Placental pericyte (primary cell): ENCODE data around the gene RNF224. TPM values are rescaled to one million over a fixed set of nuclear protein-coding genes. Genes with fewer than 3 reads are reported as not detected.

Experiments
- total RNA-seq: library from RNA; depleted of rRNA; stranded (reverse); fragments of >200 nt; gene quantifications from 2 replicates; pipeline ENCODE4 v1.2.3, GENCODE V29; 2012

RNF224 gene
- total RNA-seq, 1 donor, result not detected

Other genes starting within 250 kb of the RNF224 start
- 4.2 and 78.6 TPM in 2 replicates for gene PTGDS, start 250.0 kb upstream of the RNF224 start, total RNA-seq
- gene LCNL1, start 244.5 kb upstream of the RNF224 start, total RNA-seq, result 0.14 and 9.8 TPM in 2 replicates
- gene PAXX, start 235.1 kb upstream of the RNF224 start, total RNA-seq, result 12.0 and 13.9 TPM in 2 replicates
- 4.3 and 12.7 TPM in 2 replicates for gene CLIC3, start 230.9 kb upstream of the RNF224 start, total RNA-seq
- gene ABCA2, start 199.3 kb upstream of the RNF224 start, total RNA-seq, result 18.8 and 18.9 TPM in 2 replicates
- not detected in 2 replicates for gene FUT7, start 195.4 kb upstream of the RNF224 start, total RNA-seq
- 16.0 and 21.0 TPM in 2 replicates for gene NPDC1, start 181.3 kb upstream of the RNF224 start, total RNA-seq
- gene ENTPD2, start 173.4 kb upstream of the RNF224 start, total RNA-seq, result not detected in 2 replicates
- 0.22 and 15.9 TPM in 2 replicates for gene SAPCD2, start 156.9 kb upstream of the RNF224 start, total RNA-seq
- 28.2 and 29.1 TPM in 2 replicates for gene UAP1L1, start 150.0 kb upstream of the RNF224 start, total RNA-seq
- 68.1 and 103 TPM in 2 replicates for gene MAN1B1, start 140.5 kb upstream of the RNF224 start, total RNA-seq
- 58.1 and 86.7 TPM in 2 replicates for gene DPP7, start 112.8 kb upstream of the RNF224 start, total RNA-seq
- 0.29 TPM in 1 of 2 replicates, not detected in the other for gene GRIN1, start 88.3 kb upstream of the RNF224 start, total RNA-seq
- gene LRRC26, start 57.5 kb upstream of the RNF224 start, total RNA-seq, result not detected in 2 replicates
- gene TMEM210, start 55.4 kb upstream of the RNF224 start, total RNA-seq, result not detected in 2 replicates
- 30.4 and 32.4 TPM in 2 replicates for gene ANAPC2, start 38.9 kb upstream of the RNF224 start, total RNA-seq
- gene SSNA1, start 38.8 kb upstream of the RNF224 start, total RNA-seq, result 75.5 and 82.3 TPM in 2 replicates
- 9.9 and 14.9 TPM in 2 replicates for gene TPRN, start 26.8 kb upstream of the RNF224 start, total RNA-seq
- gene TMEM203, start 21.9 kb upstream of the RNF224 start, total RNA-seq, result 28.9 and 41.4 TPM in 2 replicates
- gene NDOR1, start 21.8 kb upstream of the RNF224 start, total RNA-seq, result 10.1 and 15.3 TPM in 2 replicates
- 0.22 and 0.43 TPM in 2 replicates for gene RNF208, start 5.3 kb upstream of the RNF224 start, total RNA-seq
- gene CYSRT1, start 2.3 kb upstream of the RNF224 start, total RNA-seq, result 0.14 and 0.66 TPM in 2 replicates
- not detected in 2 replicates for gene SLC34A3, start 3.4 kb downstream of the RNF224 start, total RNA-seq
- gene TUBB4B, start 13.8 kb downstream of the RNF224 start, total RNA-seq, result 93.4 and 509 TPM in 2 replicates
- not detected in 2 replicates for gene STPG3, start 23.8 kb downstream of the RNF224 start, total RNA-seq
- gene NELFB, start 27.8 kb downstream of the RNF224 start, total RNA-seq, result 44.2 and 74.0 TPM in 2 replicates
- 48.1 and 108 TPM in 2 replicates for gene TOR4A, start 50.2 kb downstream of the RNF224 start, total RNA-seq
- gene NRARP, start 74.8 kb downstream of the RNF224 start, total RNA-seq, result 0.43 TPM in 1 of 2 replicates, not detected in the other
- gene EXD3, start 195.7 kb downstream of the RNF224 start, total RNA-seq, result 5.4 and 8.3 TPM in 2 replicates
- 0.14 and 0.66 TPM in 2 replicates for gene NOXA1, start 195.9 kb downstream of the RNF224 start, total RNA-seq
- gene ENTPD8, start 213.9 kb downstream of the RNF224 start, total RNA-seq, result not detected in 2 replicates
- 27.1 and 38.3 TPM in 2 replicates for gene NSMF, start 231.8 kb downstream of the RNF224 start, total RNA-seq